B cell (primary cell): Measurements from ENCODE around the gene TEX14. TPM values are rescaled to one million over a fixed set of nuclear protein-coding genes. Genes with fewer than 3 reads are reported as not detected.

Experiments
- ATAC-seq: fragments of 200-7000 bp; cut with Tn5 transposase; one replicate; pipeline ENCODE4 v1.10.0; 2021; ENCODE audit warnings: low read depth, mild to moderate bottlenecking, moderate number of reproducible peaks, moderate library complexity
- CTCF ChIA-PET: fragments of 350-600 bp; sonication (Branson Sonifier 250); formaldehyde crosslinking; loops from one replicate; lab custom pipeline; 2021; ENCODE audit warnings: antibody characterized with exemption, inconsistent platforms; lab: Charles Lee
- POLR2A ChIA-PET: fragments of 350-600 bp; sonication (Branson Sonifier 250); formaldehyde crosslinking; loops from one replicate; lab custom pipeline; 2021; ENCODE audit warnings: antibody characterized with exemption; lab: Charles Lee
- DNase-seq: peaks from one replicate; pipeline ENCODE4 v3.0.0; 2013
- H2AFZ ChIP-seq: 2 replicates; pipeline ENCODE4 v1.6.1; 2012; ENCODE audit warnings: mild to moderate bottlenecking, low read depth, low read length; ENCODE audit not compliant: insufficient read depth, poor library complexity, severe bottlenecking
- H3K27ac ChIP-seq, 2 donors: 1 replicate in 1 of 2; 2 replicates in 1 of 2; pipeline ENCODE4 v1.5.1; 2012 to 2013; ENCODE audit warnings: low read length in 2 of 2, mild to moderate bottlenecking in 2 of 2, moderate library complexity in 1 of 2
- H3K27me3 ChIP-seq, 4 experiments: fragments of 200-600 bp in 1 of 4; sonication (generic) in 1 of 4; replicated peaks in 1 of 4; 1 replicate in 2 of 4; 2 replicates in 2 of 4; pipeline versions ENCODE4 v1.6.1 to v1.7.0; 2013 to 2016; ENCODE audit warnings: low read length in 3 of 4, mild to moderate bottlenecking in 2 of 4, mixed read lengths in 1 of 4, moderate library complexity in 1 of 4; ENCODE audit not compliant: insufficient read depth in 4 of 4, control insufficient read depth in 3 of 4; ENCODE audit errors: control extremely low read depth in 1 of 4
- H3K36me3 ChIP-seq, 2 experiments: replicated peaks in 1 of 2; 1 replicate in 1 of 2; 2 replicates in 1 of 2; pipeline versions ENCODE4 v1.6.1 to v1.7.1; 2013; ENCODE audit warnings: low read length in 1 of 2; ENCODE audit not compliant: insufficient read depth in 2 of 2, control insufficient read depth in 1 of 2; ENCODE audit errors: control extremely low read depth in 1 of 2, extremely low read depth in 1 of 2
- H3K4me1 ChIP-seq, 2 donors: fragments of 200-600 bp in 1 of 2; sonication (generic) in 1 of 2; 1 replicate in 1 of 2; 2 replicates in 1 of 2; pipeline versions ENCODE4 v1.5.1 to v1.6.1; 2013 to 2017; ENCODE audit warnings: low read length in 2 of 2; ENCODE audit not compliant: control insufficient read depth in 2 of 2, insufficient read depth in 2 of 2
- H3K4me2 ChIP-seq: replicated peaks from 2 replicates; pipeline ENCODE3; 2012; ENCODE audit warnings: mild to moderate bottlenecking, low read depth, low read length; ENCODE audit not compliant: poor library complexity, severe bottlenecking
- H3K4me3 ChIP-seq, 5 experiments: fragments of 200-600 bp in 1 of 5; sonication (generic) in 1 of 5; 1 replicate in 3 of 5; 2 replicates in 2 of 5; pipeline versions ENCODE4 v1.5.1 to v1.7.0; 2011 to 2016; ENCODE audit warnings: low read length in 4 of 5, mild to moderate bottlenecking in 4 of 5, low read depth in 2 of 5, control low read depth in 1 of 5, moderate library complexity in 1 of 5; ENCODE audit not compliant: insufficient read depth in 1 of 5; ENCODE audit errors: control extremely low read depth in 1 of 5, extremely low read depth in 1 of 5
- H3K79me2 ChIP-seq: fragments of 200-600 bp; sonication (generic); one replicate; pipeline ENCODE4 v1.6.0; 2016; ENCODE audit warnings: low read length; ENCODE audit not compliant: control insufficient read depth, insufficient read depth
- H3K9ac ChIP-seq: fragments of 200-600 bp; sonication (generic); 2 replicates; pipeline ENCODE4 v1.6.1; 2017; ENCODE audit warnings: mild to moderate bottlenecking, low read length, moderate library complexity
- H3K9me3 ChIP-seq, 3 donors: one replicate each; pipeline versions ENCODE4 v1.6.1 to v1.7.1; 2013; ENCODE audit warnings: low read length in 2 of 3; ENCODE audit not compliant: control insufficient read depth in 2 of 3, insufficient read depth in 1 of 3; ENCODE audit errors: control extremely low read depth in 1 of 3
- H4K20me1 ChIP-seq: 2 replicates; pipeline ENCODE4 v1.6.0; 2012; ENCODE audit warnings: mild to moderate bottlenecking, low read length; ENCODE audit not compliant: insufficient read depth, control insufficient read depth, poor library complexity, severe bottlenecking
- H3K27ac Mint-ChIP-seq: one replicate; pipeline ENCODE4 v1.8.0; 2021; ENCODE audit warnings: mixed read lengths
- H3K27me3 Mint-ChIP-seq: one replicate; pipeline ENCODE4 v1.8.0; 2021; ENCODE audit warnings: mixed read lengths
- H3K4me1 Mint-ChIP-seq: one replicate; pipeline ENCODE4 v1.8.0; 2021; ENCODE audit warnings: mixed read lengths
- H3K4me3 Mint-ChIP-seq: one replicate; pipeline ENCODE4 v1.8.0; 2021; ENCODE audit warnings: mixed read lengths
- H3K9me3 Mint-ChIP-seq: one replicate; pipeline ENCODE4 v1.8.0; 2022; ENCODE audit warnings: mixed read lengths; ENCODE audit not compliant: insufficient read depth
- EZH2 ChIP-seq: IDR thresholded peaks from 2 replicates; pipeline ENCODE4 v1.6.1; 2012; ENCODE audit warnings: borderline replicate concordance, low read depth, mild to moderate bottlenecking, moderate library complexity, low read length; ENCODE audit not compliant: insufficient read depth, poor library complexity, severe bottlenecking
- WGBS: methylation state at CpG from one replicate; pipeline ENCODE4 v1.1.5; 2013; ENCODE audit warnings: missing lambda C conversion rate; ENCODE audit not compliant: insufficient coverage; 5-methylcytosine and 5-hydroxymethylcytosine counted together
- intact Hi-C: fragments of 100-400 bp; cut with micrococcal nuclease; formaldehyde crosslinking; loops from one replicate; pipeline ENCODE4 v1.10.0; 2022
- polyA plus RNA-seq: library from polyadenylated mRNA; depleted of rRNA; stranded (reverse); fragments of >200 nt; gene quantifications from 2 replicates; pipeline ENCODE4 v1.2.3, GENCODE V29; 2012
- total RNA-seq, 2 donors: library from RNA; stranded (reverse); fragments of 120-200 nt in 1 of 2; gene quantifications; 1 replicate in 1 of 2; 2 replicates in 1 of 2; pipeline versions ENCODE4 v1.2.3 to v1.2.4, GENCODE V29; 2013 to 2022
- TF ChIP-seq, protein P1 (sequence below): fragments of 200-600 bp; IDR thresholded peaks from one replicate; pipeline ENCODE4 v1.8.0; 2022; ENCODE audit warnings: antibody characterized with exemption, mild to moderate bottlenecking

Gene TEX14
- total and polyA plus RNA-seq, 2 donors (not counting 1 experiment from before 2014, with no cell fraction given): 0.10 to 0.20 TPM

DNA sequence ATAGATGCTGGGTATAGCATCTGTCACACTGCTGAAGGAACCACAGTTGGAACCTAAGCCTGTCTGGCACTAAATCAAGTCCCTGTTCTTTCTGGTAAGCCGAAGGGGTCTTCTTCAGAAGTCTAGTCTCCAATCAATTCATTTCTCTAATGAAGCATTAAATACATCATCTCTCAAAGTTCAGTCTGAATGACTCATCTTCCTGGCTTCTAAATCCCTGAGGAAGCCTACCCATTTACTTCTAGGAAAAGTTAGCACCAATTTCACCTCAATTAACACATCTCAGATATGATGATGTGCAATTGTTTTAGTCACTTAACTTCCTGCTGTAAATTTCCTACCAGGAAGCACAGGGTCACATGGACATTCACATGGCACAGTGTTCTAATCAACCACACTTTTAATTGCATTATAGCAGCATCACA is 49.9 kb downstream of the TEX14 start:
- Histone ChIP-seq H3K79me2 (no peaks in the 10 kb centered on the region), H3K36me3 (no peaks in the 10 kb centered on the region), H3K4me3 (no peak overlapping the region), H3K4me2 (no peak overlapping the region), H3K4me1 (no peaks in the 10 kb centered on the region), H2AFZ (no peak overlapping the region), H3K9ac (no peak overlapping the region), H3K9me3 (no peaks in the 10 kb centered on the region), H3K27me3 (no peaks in the 10 kb centered on the region), H4K20me1 (no peaks in the 10 kb centered on the region), H3K27ac (no peak overlapping the region)
- no peaks in the 10 kb centered on the region for H3K4me1 Mint-ChIP-seq
- no peak for ATAC-seq
- H3K27ac Mint-ChIP-seq: no peak overlapping the region
- CTCF ChIA-PET: no interaction called here
- 100% methylated on average over 1 of the region's 1 CpG for WGBS
- H3K9me3 Mint-ChIP-seq: no peaks in the 10 kb centered on the region
- intact Hi-C loops: no loop called here
- TF ChIP-seq, protein P1, sequence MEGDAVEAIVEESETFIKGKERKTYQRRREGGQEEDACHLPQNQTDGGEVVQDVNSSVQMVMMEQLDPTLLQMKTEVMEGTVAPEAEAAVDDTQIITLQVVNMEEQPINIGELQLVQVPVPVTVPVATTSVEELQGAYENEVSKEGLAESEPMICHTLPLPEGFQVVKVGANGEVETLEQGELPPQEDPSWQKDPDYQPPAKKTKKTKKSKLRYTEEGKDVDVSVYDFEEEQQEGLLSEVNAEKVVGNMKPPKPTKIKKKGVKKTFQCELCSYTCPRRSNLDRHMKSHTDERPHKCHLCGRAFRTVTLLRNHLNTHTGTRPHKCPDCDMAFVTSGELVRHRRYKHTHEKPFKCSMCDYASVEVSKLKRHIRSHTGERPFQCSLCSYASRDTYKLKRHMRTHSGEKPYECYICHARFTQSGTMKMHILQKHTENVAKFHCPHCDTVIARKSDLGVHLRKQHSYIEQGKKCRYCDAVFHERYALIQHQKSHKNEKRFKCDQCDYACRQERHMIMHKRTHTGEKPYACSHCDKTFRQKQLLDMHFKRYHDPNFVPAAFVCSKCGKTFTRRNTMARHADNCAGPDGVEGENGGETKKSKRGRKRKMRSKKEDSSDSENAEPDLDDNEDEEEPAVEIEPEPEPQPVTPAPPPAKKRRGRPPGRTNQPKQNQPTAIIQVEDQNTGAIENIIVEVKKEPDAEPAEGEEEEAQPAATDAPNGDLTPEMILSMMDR: no peak
- no peak for TF ChIP-seq EZH2
- POLR2A ChIA-PET: interaction anchor here (0.6 kb wide), 1 partner anchor 12 kb away, joined by 11 read pairs; no protein-coding TSS in a partner anchor
- no peaks in the 10 kb centered on the region for H3K27me3 Mint-ChIP-seq
- no peak for DNase-seq
- no peak overlapping the region for H3K4me3 Mint-ChIP-seq

DNA sequence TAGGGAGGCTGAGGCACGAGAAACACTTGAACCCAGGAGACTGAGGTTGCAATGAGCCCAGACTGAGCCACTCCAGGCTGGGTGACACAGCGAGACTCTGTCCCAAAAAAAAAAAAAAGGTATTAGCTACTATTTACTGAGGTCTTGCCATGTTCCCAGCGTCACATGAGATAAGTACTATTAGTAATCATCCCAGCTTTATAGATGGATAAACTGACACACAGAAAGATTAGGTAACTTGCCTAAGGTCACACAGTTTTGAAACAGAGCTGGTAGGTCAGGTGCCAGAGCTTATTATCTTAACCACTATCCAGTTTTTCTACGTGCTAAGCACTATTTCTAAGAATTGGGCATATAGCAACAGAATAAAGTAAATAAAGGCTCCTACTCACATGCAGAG is 51.6 kb downstream of the TEX14 start:
- H3K9me3 Mint-ChIP-seq: no peaks in the 10 kb centered on the region
- ATAC-seq (no peak), DNase-seq (no peak)
- 77% methylated on average over 1 of the region's 4 CpGs for WGBS
- H3K4me1 Mint-ChIP-seq: no peaks in the 10 kb centered on the region
- H3K27ac ChIP-seq: no peak overlapping the region
- no peaks in the 10 kb centered on the region for H3K79me2 ChIP-seq
- H3K4me3 ChIP-seq: no peak overlapping the region
- intact Hi-C loops: no loop called here
- H4K20me1 ChIP-seq: no peaks in the 10 kb centered on the region
- H3K9me3 ChIP-seq: no peaks in the 10 kb centered on the region
- no peak overlapping the region for H2AFZ ChIP-seq
- no peak overlapping the region for H3K9ac ChIP-seq
- H3K27ac Mint-ChIP-seq: no peak overlapping the region
- no peaks in the 10 kb centered on the region for H3K36me3 ChIP-seq
- no peak overlapping the region for H3K4me3 Mint-ChIP-seq
- POLR2A ChIA-PET: interaction anchor here (0.6 to 0.7 kb wide), 3 partner anchors 10 to 710 kb away, joined by 4 to 5 read pairs (median 4); no protein-coding TSS in a partner anchor
- CTCF ChIA-PET: interaction anchor here (1.2 kb wide), 1 partner anchor 121 kb away, joined by 3 read pairs; no protein-coding TSS in a partner anchor
- H3K27me3 ChIP-seq: no peaks in the 10 kb centered on the region
- no peak for TF ChIP-seq EZH2
- TF ChIP-seq, protein P1: no peak
- H3K4me1 ChIP-seq: no peaks in the 10 kb centered on the region
- no peaks in the 10 kb centered on the region for H3K27me3 Mint-ChIP-seq
- no peak overlapping the region for H3K4me2 ChIP-seq
